GM18870 (cell line): ENCODE measurements around the gene ORAI3.

Experiments
- ATAC-seq: cut with Tn5 transposase; IDR thresholded peaks from one replicate; pipeline ENCODE4 v1.9.1; 2021; ENCODE audit warnings: moderate library complexity; ENCODE audit not compliant: unreplicated experiment

Gene ORAI3

GRCh38 chr16:30987581-30988190 is 38.8 kb downstream of the ORAI3 start:
- ATAC-seq, result no peak

GRCh38 chr16:30989469-30990047 is 40.7 kb downstream of the ORAI3 start:
- no peak for ATAC-seq

DNA sequence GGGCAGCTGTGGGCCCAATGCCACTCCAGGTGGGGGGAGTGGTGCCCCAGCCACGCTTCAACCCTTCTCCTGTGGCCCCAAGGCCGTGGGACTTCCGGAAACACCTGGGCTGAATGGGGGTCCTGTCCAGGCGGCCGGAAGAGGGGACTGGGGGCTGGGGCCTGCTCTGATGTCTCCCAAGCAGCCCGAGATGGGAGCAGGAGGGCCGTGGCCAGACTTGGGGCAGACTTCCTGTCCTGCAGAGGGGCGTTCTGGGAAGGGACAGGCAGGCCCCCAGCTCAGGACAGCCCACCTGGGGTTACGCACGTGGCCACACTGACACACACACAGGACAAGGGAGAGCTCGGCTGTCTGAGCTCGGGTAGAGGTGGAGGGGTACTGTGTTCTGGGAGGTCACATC is 41.2 kb downstream of the ORAI3 start:
- no peak for ATAC-seq

GRCh38 chr16:30991052-30991451 is 42.2 kb downstream of the ORAI3 start:
- no peak for ATAC-seq

DNA sequence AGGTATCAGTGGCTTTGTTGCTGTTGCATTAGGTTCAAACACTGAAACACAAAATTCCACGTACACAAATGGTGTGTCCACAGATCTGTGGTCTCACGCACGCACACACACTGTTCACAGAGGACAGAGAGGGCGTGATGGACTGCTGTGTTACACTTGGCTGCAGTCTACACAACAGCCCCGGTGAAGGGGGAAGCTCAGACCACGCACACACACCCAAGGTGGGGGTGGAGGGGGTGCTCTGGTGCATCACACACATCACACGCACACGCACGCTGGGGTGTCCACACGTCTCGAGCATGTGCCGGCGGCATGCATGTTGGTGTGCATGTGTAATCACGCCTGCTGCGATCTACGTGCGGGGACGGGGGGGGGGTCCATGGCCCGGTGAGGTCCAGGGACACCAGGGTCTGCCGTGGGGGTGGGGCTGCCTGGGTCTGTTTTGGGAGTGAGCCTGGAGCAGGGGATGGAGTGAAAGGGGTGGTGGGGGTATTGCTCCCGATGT is 43.5 kb downstream of the ORAI3 start:
- no peak for ATAC-seq

GRCh38 chr16:30992931-30993816 is 44.3 kb downstream of the ORAI3 start:
- ATAC-seq, result no peak

- ATAC-seq, result no peak
Measured at GRCh38 chr16:30995927-30996323, 47.1 kb downstream of the ORAI3 start.

DNA sequence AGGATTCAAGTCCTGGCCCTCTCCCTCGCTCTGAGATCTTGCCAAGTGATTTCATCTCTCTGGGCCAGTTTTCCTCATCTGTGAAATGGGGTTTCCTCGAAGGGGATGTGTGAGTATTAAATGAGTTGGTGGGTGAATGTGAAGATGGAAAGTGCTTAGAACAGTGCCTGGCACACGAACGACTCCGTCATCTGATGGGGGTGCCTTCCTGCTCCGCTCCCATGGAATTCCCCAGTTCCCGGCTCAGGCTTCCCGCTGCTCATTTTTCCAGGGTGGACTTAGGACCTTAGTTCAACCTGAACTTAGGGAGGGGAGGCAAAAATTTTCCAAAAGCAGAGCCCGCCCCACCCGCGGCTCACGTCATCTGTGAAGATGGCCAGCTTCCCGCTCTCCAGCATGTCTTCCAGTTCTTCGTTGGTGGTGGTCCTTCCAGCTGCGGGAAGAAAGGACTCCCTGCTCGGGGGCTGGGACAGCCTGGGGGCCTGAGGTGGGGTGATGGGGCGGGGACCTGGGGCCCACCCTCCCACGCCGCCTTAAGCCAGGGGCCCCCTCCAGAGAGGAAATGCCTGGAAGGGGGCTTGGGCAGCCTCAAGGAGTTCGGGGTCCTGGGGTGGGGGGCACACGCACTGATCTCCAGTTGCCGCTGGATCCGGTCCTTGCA is 47.6 kb downstream of the ORAI3 start:
- ATAC-seq, result no peak

DNA sequence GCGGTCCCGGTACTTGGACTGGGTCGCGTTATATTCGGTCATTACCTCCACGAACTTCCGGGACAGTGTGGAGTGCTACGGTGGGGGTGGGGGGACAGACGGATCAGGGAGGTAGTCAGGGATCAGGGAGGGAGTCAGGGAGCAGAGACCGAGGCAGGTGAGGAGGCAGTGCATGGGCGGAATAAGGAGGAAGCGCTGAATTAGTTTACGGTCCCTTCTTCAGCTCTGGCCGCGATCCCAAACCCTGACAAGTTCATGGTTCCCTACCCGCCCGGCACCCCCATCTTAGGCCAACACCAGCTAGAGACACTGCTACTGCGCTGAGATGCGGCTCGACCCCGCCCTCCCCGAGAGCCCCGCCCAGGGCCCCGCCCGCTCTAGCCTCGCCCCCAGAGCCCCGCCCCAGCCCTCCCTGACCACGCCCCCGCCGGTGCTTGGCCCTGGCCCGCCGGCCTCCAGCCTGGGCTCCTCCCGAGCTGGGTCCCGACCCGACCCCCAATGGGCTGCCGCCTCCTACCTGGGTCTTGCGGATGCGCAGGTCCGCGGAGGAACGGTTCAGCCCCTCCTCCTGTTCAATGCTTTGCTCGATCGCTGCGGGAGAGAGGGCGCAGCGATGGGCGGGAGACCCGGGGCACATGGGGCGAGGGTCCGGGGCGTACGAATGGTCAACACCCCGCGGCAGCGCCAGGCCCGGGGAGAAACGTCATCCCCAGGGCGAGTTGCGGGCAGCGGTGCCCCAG is 48.3 kb downstream of the ORAI3 start:
- no peak for ATAC-seq

DNA sequence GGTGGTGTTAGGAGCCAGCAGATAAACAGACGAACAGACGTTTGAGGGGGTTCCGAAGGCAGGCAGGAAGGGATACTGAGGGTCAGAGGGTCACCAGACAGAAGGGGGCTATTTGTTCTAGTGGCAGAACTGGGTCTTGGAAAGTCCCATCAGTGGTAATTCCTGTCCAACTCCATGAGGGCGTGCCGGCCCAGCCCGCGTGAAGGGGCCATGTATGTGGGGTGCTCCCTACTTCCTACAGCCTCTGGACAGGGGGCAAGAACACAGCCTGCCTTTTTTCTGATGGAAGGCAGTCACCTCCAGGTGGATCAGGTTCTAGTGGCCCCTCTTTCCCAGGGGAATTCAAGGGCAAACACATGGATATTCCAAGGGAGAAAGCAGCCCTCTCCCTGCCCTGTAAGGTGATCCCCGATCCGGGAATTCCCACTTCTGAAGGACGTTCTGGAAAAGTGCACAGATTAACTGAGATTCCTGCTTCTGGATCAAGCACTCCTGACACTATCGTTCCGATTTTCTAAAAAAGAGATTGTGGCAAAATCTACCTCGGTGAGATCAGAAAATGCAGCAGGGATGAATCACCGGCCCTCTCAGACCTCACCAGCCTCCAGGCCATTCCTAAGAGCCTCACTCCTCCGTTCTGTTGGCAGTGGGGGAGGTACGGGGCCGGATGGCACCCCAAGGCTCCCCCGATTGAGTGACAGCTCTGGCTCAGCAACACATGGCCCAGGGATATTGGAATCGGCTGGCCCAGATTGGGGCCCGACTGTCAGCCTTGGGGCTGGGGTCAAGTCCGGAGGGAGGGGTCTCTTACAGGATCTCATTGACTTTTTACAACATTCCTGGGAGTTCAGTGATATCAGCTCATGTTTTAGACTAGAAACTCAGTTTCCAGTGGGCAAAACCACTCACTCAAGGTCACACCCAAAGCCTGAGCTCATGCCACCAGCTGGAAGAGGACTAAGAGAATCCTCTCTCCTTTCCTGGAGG is 49.1 kb downstream of the ORAI3 start:
- no peak for ATAC-seq

GRCh38 chr16:30998852-30999761 is 50.2 kb downstream of the ORAI3 start:
- no peak for ATAC-seq

- ATAC-seq, result no peak
Measured at GRCh38 chr16:31000671-31001382, 52.0 kb downstream of the ORAI3 start.

DNA sequence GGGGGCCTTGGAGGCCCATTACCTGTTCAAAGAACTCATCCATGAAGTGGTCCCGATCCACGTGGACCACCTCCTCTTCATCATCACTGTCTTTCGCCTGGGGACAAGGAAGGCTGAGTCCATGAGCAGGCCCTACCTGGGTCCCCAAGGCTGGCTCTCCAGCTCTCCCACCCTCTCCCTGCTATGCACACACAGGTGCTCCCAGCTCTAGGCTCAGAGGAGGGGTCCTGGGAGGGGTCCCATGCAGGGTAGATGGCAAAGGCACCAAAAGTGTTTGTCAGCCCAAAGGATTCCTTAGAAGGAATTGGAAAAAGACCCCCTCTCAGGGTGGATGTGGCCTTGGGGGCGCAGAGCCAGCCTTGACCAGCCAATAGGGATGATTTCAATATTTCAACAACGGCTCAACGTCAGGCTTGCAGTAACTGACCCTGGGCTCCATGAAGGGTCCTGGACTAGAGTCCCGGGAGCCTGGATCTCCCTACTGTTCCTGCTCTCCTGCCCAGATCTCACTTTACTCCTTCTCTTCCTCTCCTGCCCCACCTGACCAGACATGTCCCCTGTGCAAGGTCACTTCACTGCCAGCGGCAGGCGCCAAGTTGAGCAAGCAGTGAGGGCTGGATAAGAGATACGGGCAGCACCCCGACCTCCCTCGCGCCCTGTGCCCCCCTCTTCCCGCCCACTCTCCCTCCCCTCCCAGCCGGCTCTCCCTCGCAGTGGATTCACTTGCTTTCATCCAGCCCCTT is 52.8 kb downstream of the ORAI3 start:
- no peak for ATAC-seq

- ATAC-seq, result no peak
Measured at GRCh38 chr16:31002250-31002700, 53.4 kb downstream of the ORAI3 start.

DNA sequence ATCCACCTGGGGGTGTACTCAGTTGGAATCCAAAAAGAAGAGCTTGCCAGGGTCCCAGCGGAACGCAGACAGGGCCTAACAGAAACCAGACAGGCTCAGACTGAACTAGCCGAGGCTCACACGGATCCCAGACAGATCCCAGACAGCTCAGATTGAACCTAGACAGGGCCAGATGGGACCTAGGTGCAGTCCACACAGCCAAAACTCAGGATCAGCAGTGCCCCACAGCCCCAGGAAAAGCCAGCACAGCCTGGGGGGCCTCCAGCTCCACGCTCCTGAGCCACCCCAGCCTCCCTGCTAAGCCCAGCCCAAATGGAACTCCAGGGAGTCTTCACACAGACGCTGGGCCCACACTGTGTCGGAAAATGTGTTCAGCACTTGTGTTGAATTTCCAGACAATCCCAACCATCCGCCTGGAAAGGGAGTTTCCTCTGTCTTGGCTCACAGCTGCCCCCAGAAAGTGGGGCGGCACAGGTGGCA is 54.0 kb downstream of the ORAI3 start:
- ATAC-seq, result no peak

DNA sequence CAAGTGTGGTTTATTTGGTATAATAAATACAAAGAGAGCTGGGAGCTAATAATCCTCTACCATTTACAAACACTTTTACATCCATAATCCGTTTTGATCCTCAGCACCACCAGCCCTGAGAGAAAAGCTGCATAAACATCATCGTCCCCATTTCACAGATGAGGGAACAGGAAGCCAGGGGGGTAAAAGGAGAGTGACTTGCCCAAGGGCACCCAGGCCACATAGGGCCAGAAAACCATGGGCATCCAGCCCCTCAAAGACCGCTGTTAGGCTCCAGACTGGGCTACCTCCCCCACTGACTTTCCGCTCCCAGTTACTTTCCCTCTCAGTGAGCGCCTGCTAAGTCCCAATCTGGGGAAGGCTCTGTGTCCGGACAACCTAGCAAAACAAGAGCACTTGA is 54.9 kb downstream of the ORAI3 start:
- ATAC-seq, result no peak
